Measurements from ENCODE around the gene MIER2. TPM values are rescaled to one million over a fixed set of nuclear protein-coding genes. Genes with fewer than 3 reads are reported as not detected.

Gene MIER2
- total RNA-seq, 1 donor from 2014 or later = 5.3 TPM

- DNase-seq = no peak
These were observed 14.7 kb downstream of the MIER2 start for GRCh38 chr19:329876-330275.

- no peak for DNase-seq
These were observed 16.5 kb downstream of the MIER2 start for GRCh38 chr19:328025-328505.

- DNase-seq = no peak
These were observed 17.1 kb downstream of the MIER2 start for GRCh38 chr19:327291-328024.

DNA sequence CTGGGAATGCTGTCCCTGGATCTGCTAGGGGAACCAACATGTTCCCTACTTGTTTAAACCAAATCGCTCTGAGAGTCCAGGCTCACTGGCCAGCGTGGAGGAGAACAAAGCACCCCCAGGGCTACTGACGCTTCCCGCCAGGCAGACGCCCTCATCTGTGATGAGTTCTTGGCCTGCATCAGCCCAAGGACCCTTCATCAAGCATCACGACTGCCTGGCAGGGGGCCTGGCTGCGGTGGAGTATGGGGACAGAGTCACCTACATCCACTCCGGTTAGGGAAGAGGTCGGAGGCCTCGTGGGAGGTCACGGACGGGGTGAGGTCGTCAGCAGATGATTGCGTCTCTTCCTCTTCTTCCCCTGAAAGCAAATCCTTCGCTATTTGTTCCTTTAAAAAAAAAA is 17.7 kb downstream of the MIER2 start:
- DNase-seq = no peak

DNA sequence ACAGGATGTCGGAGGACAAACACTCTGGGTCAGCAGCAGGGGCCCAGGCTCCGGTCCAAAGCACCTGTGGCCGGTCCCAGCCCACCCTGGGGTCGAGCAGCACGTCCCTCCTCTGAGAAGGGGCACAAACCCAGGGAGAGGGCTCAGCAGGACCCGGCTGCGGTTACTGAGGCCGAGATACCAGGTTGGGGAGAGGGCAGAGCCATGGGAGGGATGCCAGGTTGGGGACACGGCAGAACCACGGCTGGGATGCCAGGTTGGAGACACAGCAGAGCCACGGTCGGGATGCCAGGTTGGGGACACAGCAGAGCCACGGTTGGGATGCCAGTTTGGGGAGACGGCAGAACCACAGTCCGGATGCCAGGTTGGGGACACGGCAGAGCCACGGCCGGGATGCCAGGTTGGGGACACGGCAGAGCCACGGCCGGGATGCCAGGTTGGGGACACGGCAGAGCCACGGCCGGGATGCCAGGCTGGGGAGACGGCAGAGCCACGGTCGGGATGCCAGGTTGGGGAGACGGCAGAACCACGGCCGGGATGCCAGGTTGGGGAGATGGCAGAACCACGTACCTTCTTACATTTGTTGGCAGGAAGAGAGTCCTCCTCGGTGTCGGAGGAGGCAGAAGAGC is 18.5 kb downstream of the MIER2 start:
- no peak for DNase-seq

DNA sequence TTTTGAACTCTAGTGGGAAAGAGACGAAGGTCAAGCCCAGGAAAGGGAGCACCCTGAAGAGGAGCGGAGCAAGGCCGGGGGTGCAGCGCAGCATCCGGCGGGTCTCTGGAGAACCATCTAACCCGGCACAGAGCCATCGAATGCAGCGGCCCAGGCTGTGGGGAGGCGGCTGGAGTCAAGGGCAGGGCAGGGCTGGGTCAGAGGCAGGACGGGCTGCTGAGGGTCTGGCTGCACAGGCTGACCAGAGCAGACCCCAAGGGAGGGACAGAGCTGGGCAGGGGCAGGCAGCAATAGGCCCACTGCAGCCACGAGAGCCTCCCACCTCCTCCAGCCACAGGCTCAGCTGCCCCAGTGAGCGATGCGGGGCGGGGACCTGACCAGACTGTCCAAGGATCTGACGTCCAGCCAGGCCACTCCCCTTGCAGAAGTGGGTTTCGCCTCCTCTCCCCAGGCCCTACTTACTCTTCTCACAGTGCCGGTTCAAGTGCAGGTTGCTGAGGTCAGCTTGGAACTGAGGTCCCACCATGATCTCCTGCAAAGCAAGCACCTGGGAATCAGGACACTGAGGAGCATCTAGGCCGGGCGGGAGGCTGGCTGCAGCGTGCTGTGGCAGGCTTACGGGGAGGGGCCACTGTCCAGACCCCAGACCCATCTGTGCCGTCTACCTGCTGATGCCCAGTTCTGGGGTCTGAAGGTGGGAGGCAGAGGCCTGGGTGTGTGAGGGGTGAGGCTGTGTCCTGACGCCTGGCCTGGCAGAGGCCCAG is 19.2 kb downstream of the MIER2 start:
- no peak for DNase-seq

- no peak for DNase-seq
These were observed 19.9 kb downstream of the MIER2 start for GRCh38 chr19:324716-325115.

GRCh38 chr19:322616-323015 is 22.0 kb downstream of the MIER2 start:
- no peak for DNase-seq

- DNase-seq = no peak
These were observed 26.2 kb downstream of the MIER2 start for GRCh38 chr19:318509-318774.

GRCh38 chr19:317710-318508 is 26.7 kb downstream of the MIER2 start:
- DNase-seq = no peak

- DNase-seq = no peak
These were observed 28.8 kb downstream of the MIER2 start for GRCh38 chr19:315811-316210.

GRCh38 chr19:313988-314815 is 30.4 kb downstream of the MIER2 start:
- DNase-seq = no peak

- DNase-seq = no peak
These were observed 31.2 kb downstream of the MIER2 start for GRCh38 chr19:313169-313987.

DNA sequence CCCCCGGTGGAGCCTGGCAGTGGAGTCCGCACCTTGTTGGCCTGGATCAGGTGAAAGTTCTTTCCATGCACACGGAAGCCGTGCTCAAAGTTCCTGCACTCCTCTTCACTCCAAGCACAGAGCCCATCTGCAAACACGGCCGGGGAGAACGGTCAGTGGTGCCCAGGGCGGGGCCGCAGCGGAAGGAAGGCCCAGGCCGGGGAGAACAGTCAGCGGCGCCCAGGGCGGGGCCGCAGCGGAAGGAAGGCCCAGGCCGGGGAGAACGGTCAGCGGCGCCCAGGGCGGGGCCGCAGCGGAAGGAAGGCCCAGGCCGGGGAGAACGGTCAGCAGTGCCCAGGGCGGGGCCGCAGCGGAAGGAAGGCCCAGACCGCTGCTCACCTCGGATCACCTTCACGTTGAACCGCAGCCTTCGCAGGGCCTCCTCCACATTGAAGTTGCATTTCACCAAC is 32.8 kb downstream of the MIER2 start:
- DNase-seq = no peak

DNA sequence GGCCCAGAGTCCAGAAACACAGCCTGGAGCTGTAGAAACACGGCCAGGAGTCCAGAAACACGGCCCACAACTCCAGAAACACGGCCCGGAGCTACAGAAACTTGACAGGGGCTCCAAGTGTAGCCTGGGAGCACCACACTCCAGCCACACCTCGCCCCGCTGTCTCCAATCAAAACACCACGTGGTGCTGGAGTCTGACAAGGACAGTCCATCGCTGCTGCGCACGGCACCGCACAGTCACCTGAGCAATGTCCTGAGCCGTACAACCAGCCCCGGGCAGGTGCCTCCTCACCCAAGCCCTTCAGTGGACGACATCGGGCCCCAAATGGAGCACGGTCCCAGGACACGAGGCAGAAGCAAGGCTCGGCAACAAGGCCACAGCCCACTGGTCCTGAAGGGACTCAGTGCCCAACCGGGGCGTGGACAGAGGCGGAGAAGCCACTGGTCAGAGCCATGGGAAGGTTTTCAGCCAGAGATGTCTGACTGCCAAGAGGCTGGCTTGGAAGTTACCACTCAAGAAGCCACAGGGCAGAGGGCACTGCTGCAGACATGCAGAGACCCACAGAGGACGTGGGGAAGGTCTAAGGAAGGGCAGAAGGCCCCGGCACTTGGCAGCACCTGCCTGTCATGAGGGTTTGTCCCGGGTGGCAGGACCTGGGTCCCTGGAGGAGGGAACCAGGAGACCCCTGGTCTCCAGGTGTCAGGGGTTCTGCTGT is 33.7 kb downstream of the MIER2 start:
- no peak for DNase-seq

GRCh38 chr19:310141-310651 is 34.4 kb downstream of the MIER2 start:
- DNase-seq = no peak

- no peak for DNase-seq
These were observed 35.4 kb downstream of the MIER2 start for GRCh38 chr19:309206-309565.

- DNase-seq = no peak
These were observed 36.0 kb downstream of the MIER2 start for GRCh38 chr19:308471-309205.

DNA sequence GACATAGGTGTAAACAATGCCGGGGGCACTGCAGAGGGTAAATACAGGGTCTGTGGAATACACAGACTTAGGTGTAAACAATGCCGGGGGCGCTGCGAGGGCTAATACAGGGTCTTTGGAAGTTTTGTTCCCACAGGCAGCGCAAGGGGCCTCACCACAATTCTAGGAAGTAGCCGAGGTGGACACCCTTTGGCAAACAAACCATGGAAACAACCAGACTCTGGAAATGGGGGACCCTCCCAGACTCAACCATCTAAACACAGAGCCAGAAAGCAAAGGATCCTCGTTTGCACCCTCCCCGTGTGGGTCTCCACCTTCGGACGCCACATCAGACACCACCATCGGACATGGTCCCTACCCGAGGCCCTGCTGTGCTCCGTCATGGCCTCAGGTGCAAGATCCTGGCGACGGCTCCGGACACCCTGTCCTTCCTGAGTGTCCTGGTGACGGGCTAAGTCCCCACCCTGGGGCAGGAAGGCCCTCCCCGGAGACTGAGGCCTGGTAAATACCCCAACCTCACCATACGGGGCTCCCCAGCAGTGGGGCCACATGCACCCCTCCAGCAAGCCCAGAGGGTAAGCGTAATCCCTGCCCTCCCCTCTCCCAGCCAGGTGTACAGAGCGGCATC is 36.7 kb downstream of the MIER2 start:
- DNase-seq = no peak

All from occipital lobe (tissue), 2 donors.